GM19043 (cell line): ENCODE measurements around the gene PRIMA1.

Experiments
- ATAC-seq: cut with Tn5 transposase; IDR thresholded peaks from one replicate; pipeline ENCODE4 v1.9.1; 2021; ENCODE audit warnings: low read depth; ENCODE audit not compliant: unreplicated experiment

PRIMA1 gene

GRCh38 chr14:93688239-93688666, 100.0 kb downstream of the PRIMA1 start:
- ATAC-seq, result no peak

GRCh38 chr14:93686268-93686667, 102.0 kb downstream of the PRIMA1 start:
- ATAC-seq, result no peak

- no peak for ATAC-seq
These were observed 103.0 kb downstream of the PRIMA1 start for GRCh38 chr14:93685121-93685895.

- no peak for ATAC-seq
These were observed 105.1 kb downstream of the PRIMA1 start for GRCh38 chr14:93683226-93683625.

GRCh38 chr14:93682459-93682858, 105.8 kb downstream of the PRIMA1 start:
- no peak for ATAC-seq

- no peak for ATAC-seq
These were observed 111.8 kb downstream of the PRIMA1 start for GRCh38 chr14:93676416-93676958.

- ATAC-seq, result no peak
These were observed 112.6 kb downstream of the PRIMA1 start for GRCh38 chr14:93675651-93676050.

- ATAC-seq, result no peak
These were observed 113.9 kb downstream of the PRIMA1 start for GRCh38 chr14:93674343-93674742.

GRCh38 chr14:93669632-93670031, 118.7 kb downstream of the PRIMA1 start:
- ATAC-seq, result no peak
